Right forelimb (tissue), 1 donor: Measurements from ENCODE around the gene VPREB3.

Experiments used
- DNase-seq: peaks from one replicate; pipeline ENCODE4 v3.0.0-alpha.2; 2018

The VPREB3 gene, protein sequence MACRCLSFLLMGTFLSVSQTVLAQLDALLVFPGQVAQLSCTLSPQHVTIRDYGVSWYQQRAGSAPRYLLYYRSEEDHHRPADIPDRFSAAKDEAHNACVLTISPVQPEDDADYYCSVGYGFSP

DNA sequence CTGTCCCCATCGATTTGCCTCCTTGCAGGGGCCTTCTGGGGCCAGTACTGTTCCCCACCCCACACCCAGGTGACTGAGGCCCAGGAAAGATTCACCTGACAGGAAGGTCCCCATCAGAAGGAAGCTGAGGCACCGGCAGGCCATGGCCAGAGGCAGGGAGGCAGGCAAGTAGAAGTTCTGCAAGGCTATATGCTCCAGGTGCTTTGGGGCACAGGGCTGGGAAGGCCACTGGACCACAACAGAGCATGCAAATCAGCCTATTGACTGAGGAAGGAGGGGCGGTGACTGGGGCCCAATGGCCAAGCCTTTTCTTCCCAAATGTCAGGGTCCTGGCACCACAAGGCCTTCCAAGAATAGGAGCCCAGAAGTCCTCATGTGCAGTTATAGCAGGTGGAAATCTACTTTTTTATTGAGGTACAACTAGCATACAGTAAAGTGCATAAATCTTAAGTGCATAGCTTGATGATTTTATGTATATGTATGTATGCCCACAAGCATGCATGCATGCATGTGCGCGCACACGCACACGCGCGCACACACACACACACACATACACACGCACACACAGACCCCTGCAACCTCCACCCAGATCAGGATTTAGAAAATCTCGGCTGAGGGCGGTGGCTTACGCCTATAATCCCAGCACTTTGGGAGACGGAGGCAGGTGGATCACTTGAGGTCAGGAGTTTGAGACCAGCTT lies at the start of gene VPREB3:
VPREB3 (minus strand) TSS at position 206 of the 700 bp plus-strand sequence; CDS start at position 144, 62 bp downstream.
- no peak for DNase-seq

DNA sequence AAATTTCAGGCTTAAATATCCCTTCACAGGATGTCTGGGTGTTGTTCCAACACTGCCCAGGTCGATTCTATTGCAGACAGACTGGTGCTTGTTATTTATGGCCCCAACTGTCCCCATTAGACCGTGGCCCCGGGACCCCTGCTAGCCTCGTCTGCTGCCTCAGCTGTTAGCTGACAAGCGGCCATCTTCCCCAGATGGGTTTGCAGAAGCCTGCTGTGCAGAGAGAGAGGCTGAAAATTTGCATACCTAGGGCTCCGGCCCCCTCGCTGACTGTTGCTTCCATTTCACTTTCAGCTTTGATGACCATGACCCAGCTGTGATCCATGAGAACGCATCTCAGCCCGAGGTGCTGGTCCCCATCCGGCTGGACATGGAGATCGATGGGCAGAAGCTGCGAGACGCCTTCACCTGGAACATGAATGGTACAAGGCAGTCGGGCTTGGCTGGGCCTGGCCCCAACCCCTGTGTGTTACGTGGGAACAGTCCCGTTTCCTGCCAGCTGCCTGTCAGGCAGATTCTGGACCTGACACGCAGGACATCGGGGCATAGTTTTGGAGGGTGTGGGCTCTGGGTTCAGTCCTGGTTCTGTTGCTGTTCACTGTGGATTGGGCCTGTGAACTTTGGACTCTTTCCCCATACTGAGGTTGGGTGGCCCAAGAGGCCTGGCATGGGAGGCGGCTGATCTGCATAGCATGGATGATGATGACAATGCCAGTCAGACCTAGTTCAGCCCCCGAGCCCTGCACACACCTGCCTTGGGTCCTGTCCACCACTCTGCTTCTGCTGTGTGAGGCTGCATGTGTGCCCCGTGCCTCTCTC lies 49.0 kb upstream of the VPREB3 start:
- DNase-seq: no peak

DNA sequence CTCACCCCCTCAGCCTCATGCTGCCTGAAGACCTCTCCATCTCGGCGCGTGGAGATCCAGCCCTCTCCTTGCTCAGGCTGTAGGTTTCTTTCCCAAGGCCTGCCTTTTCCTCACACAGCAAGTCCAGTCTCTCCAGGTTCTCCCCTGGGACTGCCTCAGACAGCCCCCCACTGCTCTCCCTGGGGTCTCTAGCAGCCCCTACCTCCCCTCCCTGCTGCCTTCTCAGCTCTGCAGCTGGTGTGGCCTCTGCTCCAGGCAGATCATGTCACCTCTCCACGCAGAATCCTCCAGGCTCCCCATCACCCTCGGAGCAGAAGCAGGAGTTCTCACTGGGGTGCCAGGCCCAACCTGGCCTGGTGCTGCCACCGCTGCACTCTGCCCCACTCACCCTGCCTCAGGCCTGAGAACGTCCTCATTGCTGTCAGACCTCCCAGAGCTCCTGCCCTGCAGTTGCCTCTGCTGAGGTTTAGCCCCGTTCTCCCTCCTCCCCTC lies 47.7 kb upstream of the VPREB3 start:
- DNase-seq: no peak

DNA sequence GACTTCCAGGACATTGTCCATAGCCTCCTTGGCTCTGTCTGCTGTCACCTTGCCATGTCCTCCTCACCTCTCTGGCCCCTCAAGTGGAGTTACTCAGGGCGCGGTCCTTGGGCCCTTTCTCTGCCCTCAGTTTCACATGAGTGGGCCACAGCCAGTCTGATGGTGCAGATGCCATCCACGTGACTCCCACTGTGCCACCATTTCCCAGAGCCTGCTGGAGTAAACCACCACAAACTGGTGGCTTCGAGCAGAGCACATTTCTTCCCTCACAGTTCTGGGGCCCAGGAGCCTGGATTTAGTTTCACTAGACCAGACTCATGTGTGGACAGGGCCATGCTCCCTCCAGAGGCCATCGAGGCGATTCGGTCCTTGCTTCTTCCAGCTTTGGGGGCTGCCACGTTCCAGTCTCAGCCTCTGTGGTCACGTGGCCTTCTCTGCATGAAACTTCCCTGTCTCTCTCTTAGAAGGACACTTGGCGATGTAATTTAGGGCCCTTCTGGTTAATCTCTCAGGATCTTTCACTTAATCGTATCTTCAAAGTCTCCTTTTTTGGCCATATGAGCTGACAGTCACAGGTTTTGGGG lies 47.1 kb upstream of the VPREB3 start:
- DNase-seq: no peak

DNA sequence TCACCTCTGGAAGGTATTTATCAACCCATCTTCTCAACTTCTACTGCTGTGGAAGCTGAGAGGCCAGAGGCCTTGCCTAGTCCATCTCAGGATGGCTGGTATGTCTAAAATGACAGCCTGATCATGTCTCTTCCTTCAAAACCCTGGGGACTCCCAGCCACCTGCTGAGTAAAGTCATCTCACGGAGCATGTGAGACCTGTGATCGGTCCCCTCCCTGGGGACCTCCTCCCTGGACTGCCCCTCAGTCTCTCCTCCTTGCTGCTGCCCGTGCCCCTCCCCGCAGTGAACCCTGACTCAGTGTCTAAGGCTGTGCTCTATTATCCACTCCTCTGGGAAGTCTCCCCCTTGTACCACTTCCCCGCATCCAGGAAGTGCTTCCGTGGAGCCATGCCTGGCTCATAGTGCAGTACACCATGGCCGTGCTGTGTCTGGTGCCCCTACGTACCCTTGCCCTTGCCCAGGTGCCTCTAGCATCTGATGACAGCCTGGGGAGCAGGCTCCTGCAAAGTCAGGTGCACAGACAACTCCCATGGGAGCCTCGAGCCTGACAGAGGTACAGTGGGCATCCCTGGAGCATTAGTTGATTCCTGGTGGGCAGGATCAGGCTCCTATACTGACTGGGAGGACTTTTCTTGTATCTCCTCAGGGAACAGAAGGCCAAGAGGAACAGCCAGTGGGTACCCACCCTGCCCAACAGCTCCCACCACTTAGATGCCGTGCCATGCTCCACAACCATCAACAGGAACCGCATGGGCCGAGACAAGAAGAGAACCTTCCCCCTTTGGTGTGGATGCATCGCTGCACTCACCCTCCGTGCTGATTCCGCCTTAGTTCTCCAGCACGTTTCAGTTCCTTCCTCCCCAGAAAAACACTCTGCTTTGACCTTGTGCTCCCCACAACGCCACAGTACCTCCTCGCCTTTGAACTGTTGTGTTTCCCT lies 46.3 kb upstream of the VPREB3 start:
- DNase-seq: no peak

DNA sequence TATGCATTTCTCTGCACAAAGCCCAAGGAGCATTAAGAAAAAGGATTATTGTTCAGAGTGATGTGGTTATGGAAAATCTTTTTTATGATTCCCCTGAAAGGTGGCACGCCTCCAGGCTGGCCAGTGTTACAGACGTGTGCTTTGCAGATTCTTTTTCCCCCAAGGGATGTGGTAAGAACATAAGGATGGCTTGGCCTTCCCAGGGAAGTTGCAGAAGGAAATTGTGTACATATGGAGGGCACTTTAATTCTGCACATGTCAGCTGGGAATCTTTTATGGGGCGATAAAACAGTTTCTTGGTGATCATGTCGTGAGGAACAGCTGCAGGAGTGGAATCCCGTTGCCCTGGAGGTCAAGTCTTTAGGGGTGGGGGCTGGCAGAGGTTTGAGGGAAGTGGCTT lies 42.2 kb upstream of the VPREB3 start:
- DNase-seq: no peak

DNA sequence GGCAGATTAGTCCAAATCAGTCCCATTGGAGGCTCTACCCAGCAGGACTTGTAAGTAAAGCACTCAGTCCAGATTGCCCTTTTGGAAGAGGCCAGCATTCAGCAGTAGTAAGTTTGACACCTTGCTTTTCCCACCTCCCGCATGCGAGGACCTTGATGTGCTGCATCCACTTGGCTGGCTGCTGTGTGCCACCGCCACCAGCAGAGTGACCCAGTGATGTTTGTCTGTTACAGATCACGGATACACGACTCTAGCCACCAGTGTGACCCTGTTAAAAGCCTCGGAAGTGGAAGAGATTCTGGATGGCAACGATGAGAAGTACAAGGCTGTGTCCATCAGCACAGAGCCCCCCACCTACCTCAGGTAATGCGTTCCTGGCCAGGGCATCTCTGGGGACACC lies 39.1 kb upstream of the VPREB3 start:
- DNase-seq: no peak

DNA sequence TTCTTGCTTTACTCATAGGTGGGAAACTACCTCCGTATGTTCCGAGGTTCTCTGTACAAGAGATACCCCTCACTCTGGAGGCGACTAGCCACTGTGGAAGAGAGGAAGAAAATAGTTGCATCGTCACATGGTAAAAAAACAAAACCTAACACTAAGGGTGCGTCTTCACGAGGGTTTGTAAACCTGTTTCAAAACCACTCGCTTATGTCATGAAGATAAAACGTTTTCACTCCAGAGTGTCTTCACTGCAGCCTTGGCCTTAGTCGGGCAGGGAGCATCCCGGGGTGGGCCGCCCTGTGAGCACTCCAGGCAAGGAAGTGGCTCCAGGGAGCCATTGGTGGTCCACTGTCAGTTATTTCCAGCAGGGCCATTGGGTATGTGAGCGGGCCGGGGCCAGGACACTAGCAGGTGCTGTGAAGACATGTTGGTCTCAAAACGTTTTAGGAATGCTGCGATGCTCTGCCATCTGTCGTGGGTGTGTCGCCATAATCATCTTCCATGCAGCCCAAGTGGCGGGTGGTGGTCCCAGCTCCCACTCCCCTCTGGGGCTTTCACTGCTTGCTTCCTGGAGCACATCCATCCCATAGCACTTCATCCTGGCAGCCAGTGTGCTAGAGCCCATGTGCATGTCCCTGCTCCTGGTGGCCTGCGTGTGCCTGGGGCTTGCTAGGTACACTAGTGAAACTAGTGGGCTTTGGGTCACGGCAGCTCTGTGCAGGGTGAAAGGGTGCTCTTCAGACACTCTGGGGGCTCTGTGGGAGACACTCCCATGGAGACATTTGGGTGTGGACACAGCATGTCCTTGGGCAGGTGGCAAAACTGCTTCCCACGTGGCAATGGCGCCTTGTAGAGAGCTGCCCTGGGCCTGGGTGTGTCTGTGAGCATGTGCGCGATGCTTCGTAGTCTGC lies 37.8 kb upstream of the VPREB3 start:
- DNase-seq: no peak

DNA sequence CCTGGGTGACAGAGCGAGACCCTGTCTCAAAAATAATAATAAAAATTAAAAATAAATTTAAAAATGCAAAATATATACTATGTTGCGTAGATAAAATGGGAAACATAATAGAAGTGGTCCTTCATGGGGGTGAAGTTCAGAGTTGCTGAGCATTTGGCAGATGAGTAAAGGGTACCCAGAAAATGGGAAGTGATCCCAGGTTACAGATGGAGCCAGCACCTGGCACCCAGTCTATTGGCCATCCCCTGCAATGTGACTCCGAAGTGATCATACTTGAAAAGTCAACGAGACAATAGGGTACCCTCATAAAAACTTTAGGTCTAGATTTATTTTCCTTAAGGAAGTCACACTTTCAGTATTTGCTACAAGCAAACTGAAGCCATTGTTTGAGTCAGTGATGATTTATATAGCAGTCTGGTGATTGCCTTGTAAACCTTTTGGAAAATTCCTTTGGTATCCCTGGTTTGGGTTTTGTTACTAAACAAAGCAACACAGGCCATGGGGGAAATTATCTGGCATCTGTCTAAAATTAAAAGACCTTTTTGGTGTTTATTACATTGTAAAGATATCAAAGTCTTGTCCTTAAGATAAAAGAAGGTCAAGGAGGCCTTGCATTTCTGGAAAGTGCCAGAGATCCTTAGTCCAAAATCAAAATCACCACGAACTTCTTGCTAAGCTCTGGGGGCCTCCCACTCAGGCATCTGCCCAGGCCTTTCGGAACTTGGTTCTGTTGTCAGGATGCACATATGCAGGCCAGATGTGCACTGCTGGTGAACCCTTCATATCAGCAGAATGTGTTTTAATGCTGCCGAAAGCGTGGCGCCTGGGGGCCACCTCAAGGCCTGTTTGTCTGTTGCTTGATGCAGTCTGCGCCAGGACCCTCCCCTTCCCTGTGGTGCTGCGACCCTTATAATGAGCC lies 36.9 kb upstream of the VPREB3 start:
- peak; percentile 70 for DNase-seq

DNA sequence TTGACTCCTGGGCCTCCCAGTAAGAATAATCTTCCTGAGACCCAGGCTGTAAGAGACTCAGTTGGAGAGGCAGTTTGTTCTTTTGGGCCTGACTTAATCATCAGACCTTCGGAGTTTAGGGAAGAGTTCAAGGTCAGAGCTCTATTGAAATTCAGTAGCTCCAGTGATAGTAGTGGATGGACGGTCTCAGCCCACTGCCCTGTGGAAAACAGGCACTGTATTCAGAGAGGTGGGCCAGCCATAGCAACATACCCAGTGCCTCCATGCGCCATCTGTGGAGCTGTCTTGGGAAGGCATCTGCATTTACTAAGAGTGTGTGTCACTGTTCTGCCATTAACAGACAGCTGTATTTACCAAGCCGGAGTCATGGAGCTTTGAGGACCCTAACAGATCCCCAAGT lies 35.4 kb upstream of the VPREB3 start:
- no peak for DNase-seq

DNA sequence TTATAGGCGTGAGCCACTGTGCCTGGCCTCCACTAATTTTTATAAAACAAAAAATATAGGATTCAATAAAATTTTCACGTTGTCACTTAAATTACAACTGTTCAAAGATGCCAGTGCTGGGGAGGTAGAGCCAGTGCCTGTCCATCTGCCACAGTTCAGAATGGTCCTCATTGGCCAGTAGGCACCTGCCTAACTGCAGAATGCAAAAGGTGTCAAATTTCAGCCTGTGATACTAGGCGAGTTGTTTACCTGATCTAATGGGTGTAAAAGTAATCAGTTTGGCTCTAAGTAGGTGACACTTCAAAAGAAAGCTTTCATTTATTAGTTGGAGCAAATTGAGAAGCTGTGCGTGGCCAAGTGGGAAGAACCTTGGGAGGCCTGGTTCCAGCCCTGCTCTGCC lies 34.9 kb upstream of the VPREB3 start:
- DNase-seq: no peak

DNA sequence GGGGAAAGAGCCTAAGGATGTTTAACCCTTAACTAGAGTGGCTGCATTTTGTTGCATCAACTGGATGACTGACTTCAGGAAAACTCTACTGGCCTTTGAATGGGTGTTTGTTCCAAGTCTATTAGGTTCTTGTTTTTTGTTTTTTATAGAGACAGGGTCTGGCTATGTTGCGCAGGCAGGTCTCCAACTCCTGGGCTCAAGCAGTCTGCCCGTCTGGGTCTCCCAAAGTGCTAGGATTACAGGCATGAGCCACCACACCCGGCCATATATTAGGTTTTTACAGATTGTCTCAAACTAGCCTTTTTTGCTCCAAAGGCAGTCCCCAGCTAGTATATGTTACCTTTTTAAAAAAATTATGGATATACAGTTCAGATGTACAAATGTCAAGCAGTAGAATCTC lies 33.7 kb upstream of the VPREB3 start:
- DNase-seq: no peak

DNA sequence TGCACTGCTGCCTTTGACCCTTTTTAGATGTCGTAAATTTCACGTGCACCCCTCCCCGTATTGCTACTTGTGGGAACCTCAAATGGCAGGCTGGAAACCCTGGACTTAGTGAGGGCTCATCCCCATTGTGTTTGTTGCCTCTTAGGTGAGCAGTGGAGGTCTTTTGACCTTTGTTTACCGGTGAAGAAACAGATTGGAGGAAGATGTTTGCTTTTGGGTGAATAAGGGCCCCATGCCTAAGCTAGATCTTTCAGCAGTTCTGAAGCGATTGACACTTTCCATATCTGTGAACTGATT lies 33.3 kb upstream of the VPREB3 start:
- no peak for DNase-seq

DNA sequence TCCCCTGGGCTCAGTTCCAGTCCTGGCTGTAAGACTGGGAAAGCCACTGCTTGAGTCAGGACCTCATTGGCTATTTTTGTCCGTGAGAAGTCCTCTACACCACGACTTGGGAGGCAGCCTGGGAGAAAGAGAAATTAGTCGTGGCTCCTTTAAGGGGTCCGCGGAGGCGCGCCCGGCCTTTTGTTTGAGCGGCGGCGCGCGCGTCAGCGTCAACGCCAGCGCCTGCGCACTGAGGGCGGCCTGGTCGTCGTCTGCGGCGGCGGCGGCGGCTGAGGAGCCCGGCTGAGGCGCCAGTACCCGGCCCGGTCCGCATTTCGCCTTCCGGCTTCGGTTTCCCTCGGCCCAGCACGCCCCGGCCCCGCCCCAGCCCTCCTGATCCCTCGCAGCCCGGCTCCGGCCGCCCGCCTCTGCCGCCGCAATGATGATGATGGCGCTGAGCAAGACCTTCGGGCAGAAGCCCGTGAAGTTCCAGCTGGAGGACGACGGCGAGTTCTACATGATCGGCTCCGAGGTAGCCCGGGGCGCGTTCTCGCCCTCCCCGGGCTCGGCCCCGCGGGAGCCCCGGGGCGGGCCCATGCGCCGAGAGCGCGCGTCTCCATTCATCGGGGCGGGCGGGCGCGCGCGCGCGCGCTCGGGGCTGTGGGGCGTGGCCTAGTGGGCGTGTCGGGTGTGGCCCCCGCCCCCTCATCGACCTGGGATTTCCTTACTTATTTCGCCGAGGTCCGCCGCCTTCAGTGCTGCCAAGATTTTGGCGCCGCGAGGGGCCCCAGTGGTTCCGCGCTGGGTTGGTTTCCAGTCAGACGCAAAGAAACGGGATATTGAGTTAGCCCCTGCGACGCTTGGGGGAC lies 32.8 kb upstream of the VPREB3 start, which contains the start of gene SMARCB1:
SMARCB1 (plus strand) TSS at position 215 of the 848 bp plus-strand sequence; CDS start at position 419, 204 bp downstream.
- peak; percentile 95 for DNase-seq

DNA sequence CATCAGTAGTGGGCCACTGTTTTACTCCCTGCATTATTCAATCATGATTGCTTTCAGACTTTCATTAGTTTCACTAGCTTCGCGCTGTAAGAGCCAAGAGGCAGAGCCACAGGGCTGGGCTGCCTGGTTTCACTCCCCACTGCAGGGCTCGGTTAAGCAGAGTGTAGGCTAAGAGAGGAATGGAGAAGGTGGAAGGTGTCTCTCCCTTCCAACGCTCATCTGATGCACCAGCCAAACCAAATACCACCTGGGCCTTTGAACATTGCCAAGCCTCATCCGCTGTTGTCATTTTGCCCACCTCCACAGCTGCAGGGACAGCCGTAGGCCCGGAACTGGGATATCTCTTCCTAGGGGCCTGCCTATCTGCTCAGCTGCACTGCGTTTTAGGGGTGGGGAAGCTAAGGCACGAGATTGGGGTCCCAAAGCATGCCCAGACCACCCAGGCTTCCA lies 32.1 kb upstream of the VPREB3 start:
- no peak for DNase-seq

DNA sequence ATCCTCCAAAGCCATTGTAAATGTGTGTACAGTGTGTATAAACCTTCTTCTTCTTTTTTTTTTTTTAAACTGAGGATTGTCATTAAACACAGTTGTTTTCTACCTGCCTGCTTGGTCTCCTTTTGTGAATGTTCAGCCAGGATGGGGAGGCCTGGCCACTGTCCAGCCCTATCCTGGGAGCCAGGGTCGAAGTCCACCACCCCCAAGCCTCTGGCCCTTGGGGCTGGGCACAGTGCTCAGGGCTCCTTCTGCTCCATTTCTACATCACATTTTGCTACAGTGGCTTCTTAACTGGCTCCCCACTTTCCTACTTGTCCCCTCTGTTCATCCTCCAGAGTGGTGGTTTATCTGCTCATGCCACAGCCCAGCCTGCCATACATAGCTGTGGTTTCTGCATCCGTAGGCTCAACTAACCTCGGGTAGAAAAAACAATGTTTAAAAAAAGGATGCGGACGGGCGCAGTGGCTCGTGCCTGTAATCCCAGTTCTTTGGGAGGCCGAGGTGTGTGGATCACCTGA lies 30.0 kb upstream of the VPREB3 start:
- DNase-seq: no peak

DNA sequence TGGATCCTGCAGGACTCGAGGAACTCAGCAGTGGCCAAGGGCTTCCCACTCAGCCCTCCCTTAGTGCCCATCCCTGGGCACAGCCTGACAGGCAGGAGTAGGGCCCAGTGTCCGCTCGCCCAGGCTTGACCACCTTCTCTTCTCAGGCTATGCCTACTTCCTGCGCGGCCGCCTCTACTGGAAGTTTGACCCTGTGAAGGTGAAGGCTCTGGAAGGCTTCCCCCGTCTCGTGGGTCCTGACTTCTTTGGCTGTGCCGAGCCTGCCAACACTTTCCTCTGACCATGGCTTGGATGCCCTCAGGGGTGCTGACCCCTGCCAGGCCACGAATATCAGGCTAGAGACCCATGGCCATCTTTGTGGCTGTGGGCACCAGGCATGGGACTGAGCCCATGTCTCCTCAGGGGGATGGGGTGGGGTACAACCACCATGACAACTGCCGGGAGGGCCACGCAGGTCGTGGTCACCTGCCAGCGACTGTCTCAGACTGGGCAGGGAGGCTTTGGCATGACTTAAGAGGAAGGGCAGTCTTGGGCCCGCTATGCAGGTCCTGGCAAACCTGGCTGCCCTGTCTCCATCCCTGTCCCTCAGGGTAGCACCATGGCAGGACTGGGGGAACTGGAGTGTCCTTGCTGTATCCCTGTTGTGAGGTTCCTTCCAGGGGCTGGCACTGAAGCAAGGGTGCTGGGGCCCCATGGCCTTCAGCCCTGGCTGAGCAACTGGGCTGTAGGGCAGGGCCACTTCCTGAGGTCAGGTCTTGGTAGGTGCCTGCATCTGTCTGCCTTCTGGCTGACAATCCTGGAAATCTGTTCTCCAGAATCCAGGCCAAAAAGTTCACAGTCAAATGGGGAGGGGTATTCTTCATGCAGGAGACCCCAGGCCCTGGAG lies 29.3 kb upstream of the VPREB3 start:
- no peak for DNase-seq

DNA sequence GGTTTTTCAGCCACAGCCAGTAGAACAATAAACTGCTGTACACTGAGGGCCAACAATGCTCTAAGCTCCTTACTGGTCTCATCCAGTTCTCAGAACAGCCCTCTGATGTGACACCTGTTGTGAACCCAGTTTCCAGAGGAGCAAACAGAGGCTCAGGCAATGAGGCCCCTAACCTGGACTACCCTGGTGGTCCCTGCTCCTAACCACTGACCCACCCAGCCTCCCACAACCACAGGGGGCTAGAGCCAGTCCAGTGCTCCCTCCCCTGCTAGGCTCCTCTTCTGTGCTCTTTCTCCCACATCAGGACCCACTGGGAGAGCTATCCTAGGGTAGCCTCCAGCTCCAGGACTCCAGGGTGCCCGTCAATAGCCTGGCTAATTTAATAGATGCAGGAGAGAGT lies 28.5 kb upstream of the VPREB3 start:
- no peak for DNase-seq
